AG04449 (cell line): ENCODE results near the gene EGLN1.
"Not testable (repeated sequence)": the region's sequence is repeated elsewhere in the genome, so short reads cannot be mapped to it uniquely, and the experiment has no call there.

Experiments used
- CTCF ChIA-PET: fragments of 350-600 bp; formaldehyde crosslinking; extraction: SDS; loops from one replicate; lab custom pipeline; 2021; ENCODE audit warnings: antibody characterized with exemption; lab: Yijun Ruan, JAX
- POLR2A ChIA-PET: fragments of 400-600, 350-600 bp; formaldehyde crosslinking; extraction: SDS; loops from one replicate; lab custom pipeline; 2020; ENCODE audit warnings: antibody characterized with exemption, inconsistent platforms; lab: Yijun Ruan, JAX
- DNase-seq: peaks from one replicate; pipeline ENCODE4 v3.0.0-alpha.2; 2010; ENCODE audit warnings: low read depth, low spot score
- H3K4me3 ChIP-seq: 2 replicates; pipeline ENCODE4 v1.5.1; 2011; ENCODE audit warnings: low read depth, mild to moderate bottlenecking, control low read depth, low read length
- TF ChIP-seq, protein P1 (sequence below): IDR thresholded peaks from one replicate; pipeline ENCODE4 v1.5.1; 2011; ENCODE audit warnings: mild to moderate bottlenecking, moderate library complexity, low read length, control low read depth, inconsistent platforms; ENCODE audit not compliant: insufficient read depth; ENCODE audit errors: missing control alignments

EGLN1 gene

DNA sequence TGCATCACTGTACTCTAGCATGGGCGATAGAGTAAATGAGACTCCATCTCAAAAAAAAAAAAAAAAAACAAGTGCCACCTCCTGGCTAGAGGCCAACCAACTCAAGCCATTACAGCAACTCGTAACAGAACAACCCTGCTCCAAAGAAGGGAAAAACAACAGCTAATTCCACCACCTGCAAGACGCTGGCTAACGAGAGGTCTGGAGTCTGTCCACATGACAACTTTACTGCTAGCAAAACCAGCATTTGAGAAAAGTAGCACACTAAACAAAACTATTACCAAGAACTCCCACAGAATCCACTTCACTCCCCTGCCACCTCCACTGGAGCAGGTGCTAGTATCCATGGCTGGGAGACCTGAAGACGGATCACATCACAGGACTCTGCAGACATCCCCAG is 24.1 kb upstream of the EGLN1 start:
- no peak overlapping the region for H3K4me3 ChIP-seq
- DNase-seq: no peak
- TF ChIP-seq, protein P1, sequence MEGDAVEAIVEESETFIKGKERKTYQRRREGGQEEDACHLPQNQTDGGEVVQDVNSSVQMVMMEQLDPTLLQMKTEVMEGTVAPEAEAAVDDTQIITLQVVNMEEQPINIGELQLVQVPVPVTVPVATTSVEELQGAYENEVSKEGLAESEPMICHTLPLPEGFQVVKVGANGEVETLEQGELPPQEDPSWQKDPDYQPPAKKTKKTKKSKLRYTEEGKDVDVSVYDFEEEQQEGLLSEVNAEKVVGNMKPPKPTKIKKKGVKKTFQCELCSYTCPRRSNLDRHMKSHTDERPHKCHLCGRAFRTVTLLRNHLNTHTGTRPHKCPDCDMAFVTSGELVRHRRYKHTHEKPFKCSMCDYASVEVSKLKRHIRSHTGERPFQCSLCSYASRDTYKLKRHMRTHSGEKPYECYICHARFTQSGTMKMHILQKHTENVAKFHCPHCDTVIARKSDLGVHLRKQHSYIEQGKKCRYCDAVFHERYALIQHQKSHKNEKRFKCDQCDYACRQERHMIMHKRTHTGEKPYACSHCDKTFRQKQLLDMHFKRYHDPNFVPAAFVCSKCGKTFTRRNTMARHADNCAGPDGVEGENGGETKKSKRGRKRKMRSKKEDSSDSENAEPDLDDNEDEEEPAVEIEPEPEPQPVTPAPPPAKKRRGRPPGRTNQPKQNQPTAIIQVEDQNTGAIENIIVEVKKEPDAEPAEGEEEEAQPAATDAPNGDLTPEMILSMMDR: no peak
- ChIA-PET POLR2A (no interaction called here), CTCF (no interaction called here)

DNA sequence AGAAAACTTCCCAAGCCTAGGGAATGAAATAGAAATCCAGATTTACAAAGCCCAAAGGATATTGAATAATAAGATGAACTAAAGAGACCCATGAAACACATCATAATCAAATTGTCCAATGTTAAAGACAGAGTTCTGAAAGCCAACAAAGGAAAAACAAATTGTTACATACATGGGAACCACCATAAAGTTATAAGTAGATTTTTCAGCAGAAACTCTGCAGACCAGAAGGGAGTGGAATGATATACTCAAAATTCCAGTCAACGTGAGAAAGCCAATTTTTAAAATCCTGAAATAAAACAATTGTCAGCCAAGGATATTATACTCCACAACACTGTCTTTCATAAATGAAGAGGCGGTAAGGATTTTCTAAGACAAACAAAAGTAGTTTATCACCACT is 22.0 kb upstream of the EGLN1 start:
- TF ChIP-seq, protein P1: no peak
- POLR2A ChIA-PET: no interaction called here
- CTCF ChIA-PET: no interaction called here
- H3K4me3 ChIP-seq: no peak overlapping the region
- DNase-seq: no peak

DNA sequence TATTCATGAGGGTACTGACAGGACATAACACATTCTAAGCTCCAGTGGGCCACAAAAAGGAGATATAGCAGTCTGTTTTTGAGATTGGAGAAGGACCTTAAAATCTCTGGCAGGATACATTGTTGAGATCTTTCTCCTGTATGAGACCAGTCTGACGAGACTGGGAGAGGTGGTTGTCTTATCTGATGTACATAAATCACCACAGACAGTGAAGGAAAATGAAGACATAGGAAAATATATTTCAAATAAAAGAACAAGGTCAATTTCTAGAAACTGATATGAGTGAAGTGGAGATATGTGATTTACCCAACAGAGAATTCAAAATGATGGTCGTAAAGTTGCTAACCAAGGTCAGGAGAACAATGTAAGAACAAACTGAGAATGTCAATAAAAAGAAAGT is 21.3 kb upstream of the EGLN1 start:
- POLR2A ChIA-PET: no interaction called here
- DNase-seq: no peak
- CTCF ChIA-PET: no interaction called here
- TF ChIP-seq, protein P1: no peak
- H3K4me3 ChIP-seq: no peak overlapping the region

DNA sequence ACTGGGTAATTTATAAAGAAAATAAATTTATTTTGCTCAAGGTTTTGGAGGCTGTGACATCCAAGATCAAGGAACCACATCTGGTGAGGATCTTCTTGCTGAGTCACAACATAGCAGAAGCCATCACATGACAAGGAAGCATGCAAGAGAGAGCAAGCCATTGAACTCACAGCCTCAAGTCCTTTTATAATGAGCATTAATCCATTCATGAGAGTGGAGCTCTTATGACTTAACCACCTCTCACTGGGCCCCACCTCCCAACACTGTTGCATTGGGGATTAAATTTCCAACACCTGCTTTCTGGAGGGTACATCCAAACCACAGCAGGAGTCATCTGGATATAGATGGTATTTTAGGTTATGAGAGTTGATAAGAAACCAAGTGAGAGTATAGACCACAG is 20.6 kb upstream of the EGLN1 start:
- no peak overlapping the region for H3K4me3 ChIP-seq
- TF ChIP-seq, protein P1: no peak
- CTCF ChIA-PET: no interaction called here
- no peak for DNase-seq
- POLR2A ChIA-PET: no interaction called here

DNA sequence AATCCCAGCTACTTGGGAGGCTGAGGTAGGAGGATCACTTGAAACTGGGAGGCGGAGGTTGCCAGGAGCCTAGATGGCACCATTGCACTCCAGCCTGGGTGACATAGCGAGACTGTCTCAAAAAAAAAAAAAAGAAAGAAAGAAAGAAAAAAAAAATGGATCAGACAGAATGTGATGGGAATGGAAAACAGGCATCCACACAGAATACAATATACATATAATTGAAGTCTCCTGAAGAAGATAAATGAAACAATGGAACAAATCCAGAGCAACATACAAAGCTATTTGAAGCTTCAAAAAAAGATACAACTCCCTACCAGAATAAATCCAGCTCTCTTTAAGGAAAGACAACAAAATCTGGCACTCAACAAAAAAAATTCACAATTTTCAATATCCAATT is 10.9 kb upstream of the EGLN1 start:
- TF ChIP-seq, protein P1: no peak
- DNase-seq: no peak
- no peak overlapping the region for H3K4me3 ChIP-seq
- ChIA-PET CTCF (no interaction called here), POLR2A (no interaction called here)

DNA sequence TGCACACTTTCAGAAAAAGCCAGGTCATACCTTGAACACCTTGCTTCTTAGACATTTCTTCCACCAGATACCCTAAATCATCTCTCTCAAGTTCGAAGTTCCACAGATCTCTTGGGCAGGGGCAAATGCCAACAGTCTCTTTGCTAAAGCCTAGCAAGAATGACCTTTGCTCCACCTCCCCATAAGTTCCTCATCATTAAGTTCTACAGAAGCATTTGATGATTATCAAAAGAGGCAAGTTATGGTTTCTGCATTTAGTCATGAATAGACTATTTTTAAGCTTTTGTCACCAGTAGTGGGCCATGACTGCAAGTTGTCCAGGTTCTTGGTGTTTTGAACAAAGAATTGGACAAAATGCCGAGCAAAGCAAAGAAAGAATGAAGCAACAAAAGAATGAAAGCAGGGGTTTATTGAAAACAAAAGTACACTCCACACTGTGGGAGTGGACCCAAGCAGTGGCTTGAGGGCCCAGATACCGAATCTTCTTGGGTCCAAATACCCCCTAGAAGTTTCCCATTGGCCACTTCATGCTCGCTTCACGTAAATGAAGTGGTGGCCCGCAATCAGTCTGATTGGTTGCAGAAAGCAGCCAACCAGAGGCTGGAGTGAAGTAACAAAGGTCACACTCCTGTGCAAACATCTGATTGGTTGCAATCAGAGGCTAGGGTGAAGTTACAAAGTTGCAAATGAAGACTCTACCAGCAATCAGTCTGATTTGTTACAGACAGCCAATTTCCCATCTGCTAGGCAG is 9.8 kb upstream of the EGLN1 start:
- TF ChIP-seq, protein P1: no peak
- no peak for DNase-seq
- POLR2A ChIA-PET: no interaction called here
- CTCF ChIA-PET: no interaction called here
- H3K4me3 ChIP-seq: no peak overlapping the region

DNA sequence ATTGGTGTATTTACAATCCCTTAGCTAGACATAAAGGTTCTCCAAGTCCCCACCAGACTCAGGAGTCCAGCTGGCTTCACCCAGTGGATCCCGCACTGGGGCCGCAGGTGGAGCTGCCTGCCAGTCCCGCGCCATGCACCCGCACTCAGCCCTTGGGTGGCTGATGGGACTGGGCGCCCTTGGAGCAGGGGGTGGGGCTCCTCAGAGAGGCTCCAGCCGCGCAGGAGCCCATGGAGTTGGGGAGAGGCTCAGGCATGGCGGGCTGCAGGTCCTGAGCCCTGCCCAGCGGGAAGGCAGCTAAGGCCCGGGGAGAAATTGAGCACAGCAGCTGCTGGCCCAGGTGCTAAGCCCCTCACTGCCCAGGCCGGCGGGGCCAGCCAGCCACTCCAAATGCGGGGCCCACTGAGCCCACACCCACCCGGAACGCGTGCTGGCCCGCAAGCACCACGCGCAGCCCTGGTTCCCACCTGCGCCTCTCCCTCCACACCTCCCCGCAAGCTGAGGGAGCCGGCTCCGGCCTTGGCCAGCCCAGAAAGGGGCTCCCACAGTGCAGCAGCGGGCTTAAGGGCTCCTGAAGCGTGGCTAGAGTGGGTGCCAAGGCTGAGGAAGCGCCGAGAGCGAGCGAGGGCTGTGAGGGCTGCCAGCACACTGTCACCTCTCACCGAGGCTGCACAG is 8.7 kb upstream of the EGLN1 start:
- POLR2A ChIA-PET: interaction anchor here (0.6 kb wide), 1 partner anchor 115 kb away, joined by 3 read pairs; no protein-coding TSS in a partner anchor
- CTCF ChIA-PET, DNase-seq, H3K4me3 ChIP-seq: not testable (repeated sequence)
